Heart left ventricle (tissue), 16 donors: ENCODE results near the gene JHY. TPM values are rescaled to one million over a fixed set of nuclear protein-coding genes. Genes with fewer than 3 reads are reported as not detected.

Experiments used
- ATAC-seq, 4 donors: fragments of 200-7000 bp; cut with Tn5 transposase; one replicate each; pipeline ENCODE4 v1.9.1; 2020 to 2022; ENCODE audit warnings: moderate library complexity in 4 of 4, mild to moderate bottlenecking in 3 of 4, moderate number of reproducible peaks in 1 of 4
- DNase-seq, 5 donors: peaks; one replicate each; pipeline ENCODE4 v3.0.0-alpha.2; 2020
- H3K27ac ChIP-seq, 12 donors: fragments of 200-600 bp; sonication (generic) in 4 of 12; one replicate each; pipeline versions ENCODE4 v1.5.0 to v1.8.0; 2016 to 2022; ENCODE audit warnings: mild to moderate bottlenecking in 2 of 12
- H3K27me3 ChIP-seq, 9 donors: fragments of 200-600 bp; sonication (generic) in 2 of 9; one replicate each; pipeline versions ENCODE4 v1.5.1 to v1.8.0; 2016 to 2022; ENCODE audit warnings: mild to moderate bottlenecking in 3 of 9
- H3K36me3 ChIP-seq, 9 donors: fragments of 200-600 bp; sonication (generic) in 2 of 9; one replicate each; pipeline versions ENCODE4 v1.5.0 to v1.8.0; 2018 to 2022; ENCODE audit warnings: mild to moderate bottlenecking in 2 of 9
- H3K4me1 ChIP-seq, 12 donors: fragments of 200-600 bp; sonication (generic) in 4 of 12; one replicate each; pipeline versions ENCODE4 v1.5.0 to v1.8.0; 2016 to 2022; ENCODE audit warnings: mild to moderate bottlenecking in 3 of 12
- H3K4me3 ChIP-seq, 12 donors: fragments of 200-600 bp; sonication (generic) in 4 of 12; one replicate each; pipeline versions ENCODE4 v1.5.0 to v1.8.0; 2017 to 2022; ENCODE audit warnings: mild to moderate bottlenecking in 9 of 12, moderate library complexity in 4 of 12
- H3K9me3 ChIP-seq, 12 donors: fragments of 200-600 bp; sonication (generic) in 4 of 12; one replicate each; pipeline versions ENCODE4 v1.5.0 to v1.8.0; 2016 to 2022; ENCODE audit warnings: mild to moderate bottlenecking in 1 of 12
- CTCF ChIP-seq, 12 donors: fragments of 200-600 bp; sonication (generic) in 4 of 12; IDR thresholded peaks; one replicate each; pipeline versions ENCODE4 v1.5.0 to v1.8.0; 2018 to 2022; ENCODE audit warnings: antibody characterized with exemption in 12 of 12, mild to moderate bottlenecking in 5 of 12
- POLR2A ChIP-seq, 2 donors: fragments of 450-650 bp; IDR thresholded peaks; one replicate each; pipeline ENCODE4 v1.6.1; 2017; ENCODE audit warnings: antibody characterized with exemption in 2 of 2, mild to moderate bottlenecking in 2 of 2, moderate library complexity in 2 of 2
- WGBS, 4 donors: extraction: QIAGEN DNeasy Blood & Tissue Kit in 2 of 4; methylation state at CpG; one replicate each; pipeline versions ENCODE4 v1.1.5 to v1.1.7; 2013 to 2018; 5-methylcytosine and 5-hydroxymethylcytosine counted together
- intact Hi-C, 10 donors: fragments of 100-400 bp; cut with DNase I; formaldehyde crosslinking; loops; one replicate each; pipeline versions ENCODE4 v1.11.1 to v1.14.2; 2022
- polyA plus RNA-seq, 2 donors: library from polyadenylated mRNA; stranded (reverse); fragments of 200-250 nt; gene quantifications; one replicate each; pipeline ENCODE4 v1.2.3, GENCODE V29; 2013
- total RNA-seq, 9 donors: library from RNA; depleted of rRNA in 2 of 9; stranded (reverse); fragments of >200 nt in 2 of 9; fragmentation: NEBNext Ultra II Directional in 3 of 9; extraction: Animal tissue kit (Norgen Biotek cat#: 25700) in 3 of 9; gene quantifications; one replicate each; pipeline versions ENCODE4 v1.1.0 to v1.2.4, GENCODE V29; 2016 to 2023
- donor health status: ischemic (EF 13 %, LVEDD 7.1; RV severe dilation, severe dysfunction).
- donor health status: healthy with polysubstance abuse.
- donor health status: DM: no; HTN: yes; CAD: no.
- donor health status: DM: no; HTN: no; CAD: no.
- donor health status: ischemic (EF 25% LVEDD 6.9; RV normal size, moderate dysfunction).
- donor health status: ischemic (EF 25% LVEDD 5.7; RV mildly dilated, moderate dysfunction).
- donor health status: healthy.
- donor health status: DM: yes; HTN: yes; CAD: no.
- donor health status: ischemic (EF 35%, LVEDD 5.7; RV mildly dilated, moderate dysfunction).
- donor health status: nonischemic (EF 11% LVEDD 7.7; RV severe dilation, severe dysfunction).
- donor health status: DM: yes; HTN: yes; CAD: no.
- donor health status: PGD.
- donor health status: ischemic (EF 29% LVEDD 5.4; RV normal size, mild dysfunction).
- donor health status: nonischemic (EF 23%, LVEDD 6.1; RV moderate dilation, normal function).

JHY gene
- total and polyA plus RNA-seq, 11 donors, result 0.50 to 2.3 (median 0.93) TPM

GRCh38 chr11:122837528-122838346 is 44.8 kb upstream of the JHY start:
- TF ChIP-seq POLR2A (IDR thresholded peaks at IDR 0.05) (no peak), CTCF (IDR thresholded peaks at IDR 0.05) (no peak)
- no peak for DNase-seq
- no peaks in the 10 kb centered on the region for H3K9me3 ChIP-seq
- H3K27me3 ChIP-seq, result no peaks in the 10 kb centered on the region
- 89 to 94% (median 90%) methylated on average over 4 of the region's 4 CpGs for WGBS, 4 donors
- no peak overlapping the region for H3K27ac ChIP-seq
- H3K4me3 ChIP-seq, result no peak overlapping the region
- intact Hi-C loops, result no loop called here
- no peaks in the 10 kb centered on the region for H3K4me1 ChIP-seq
- ATAC-seq, result no peak
- no peaks in the 10 kb centered on the region for H3K36me3 ChIP-seq

- no peaks in the 10 kb centered on the region for H3K4me1 ChIP-seq
- intact Hi-C loops, result loop anchor here in 1 of 10 donors (10.0 kb wide), 1 partner anchor 209 kb away; no protein-coding TSS in a partner anchor
- H3K9me3 ChIP-seq, result no peaks in the 10 kb centered on the region
These were observed 39.0 kb upstream of the JHY start for GRCh38 chr11:122843281-122844141.

GRCh38 chr11:122847466-122847865 is 35.1 kb upstream of the JHY start:
- H3K36me3 ChIP-seq, result no peaks in the 10 kb centered on the region
- ATAC-seq (no peak), DNase-seq (no peak)
- no peak overlapping the region for H3K27ac ChIP-seq
- peaks cover 0 to under 1% (median 0%) of the 10 kb centered on the region in 9 donors for H3K27me3 ChIP-seq
- 78 to 91% (median 80%) methylated on average over 1 of the region's 1 CpG for WGBS, 4 donors
- no peaks in the 10 kb centered on the region for H3K9me3 ChIP-seq
- H3K4me1 ChIP-seq, result peaks cover 0 to 5% (median 0%) of the 10 kb centered on the region in 12 donors
- intact Hi-C loops, result loop anchor here in 1 of 10 donors (10.0 kb wide), 1 partner anchor 213 kb away; no protein-coding TSS in a partner anchor
- no peak overlapping the region for H3K4me3 ChIP-seq
- TF ChIP-seq CTCF (IDR thresholded peaks at IDR 0.05) (no peak), POLR2A (IDR thresholded peaks at IDR 0.05) (no peak)

More at GRCh38 chr11:122843281-122844141, 39.0 kb upstream of the JHY start:
- Histone ChIP-seq H3K36me3 (no peaks in the 10 kb centered on the region), H3K27ac (peak overlapping the region in 1 of 12 donors; percentile 51), H3K27me3 (no peaks in the 10 kb centered on the region), H3K4me3 (no peak overlapping the region)
- no peak for ATAC-seq
- TF ChIP-seq POLR2A (IDR thresholded peaks at IDR 0.05) (no peak), CTCF (IDR thresholded peaks at IDR 0.05) (no peak)
- no peak for DNase-seq
- 48 to 56% (median 53%) methylated on average over 10 of the region's 10 CpGs for WGBS, 4 donors

GRCh38 chr11:122848186-122848585 is 34.4 kb upstream of the JHY start:
- TF ChIP-seq CTCF (IDR thresholded peaks at IDR 0.05), result no peak
- TF ChIP-seq POLR2A (IDR thresholded peaks at IDR 0.05), result no peak
- intact Hi-C loops, result loop anchor here in 1 of 10 donors (10.0 kb wide), 1 partner anchor 213 kb away; no protein-coding TSS in a partner anchor
- Histone ChIP-seq H3K4me1 (peaks cover 0 to 9% (median 0%) of the 10 kb centered on the region in 12 donors), H3K27ac (no peak overlapping the region), H3K4me3 (no peak overlapping the region), H3K36me3 (no peaks in the 10 kb centered on the region), H3K9me3 (no peaks in the 10 kb centered on the region), H3K27me3 (peaks cover 0 to 8% (median 0%) of the 10 kb centered on the region in 9 donors)
- 91 to 100% (median 92%) methylated on average over 1 of the region's 1 CpG for WGBS, 4 donors
- ATAC-seq (no peak), DNase-seq (no peak)
